HepG2 (cell line): ENCODE data around the gene ANGPTL5. TPM values are rescaled to one million over a fixed set of nuclear protein-coding genes. Genes with fewer than 3 reads are reported as not detected.
"Not testable (repeated sequence)": the region's sequence is repeated elsewhere in the genome, so short reads cannot be mapped to it uniquely, and the experiment has no call there.

Experiments used
- ATAC-seq: fragments of 200-7000 bp; cut with Tn5 transposase; 3 replicates; pipeline ENCODE4 v1.9.1; 2020; ENCODE audit warnings: mild to moderate bottlenecking, moderate library complexity
- BruUV-seq: library from RNA; stranded (reverse); fragments of 400-500 nt; replicated peaks from 2 replicates; lab custom pipeline; 2021; lab: Mats Ljungman, UMichigan
- CTCF ChIA-PET: fragments of 300-600 bp; formaldehyde crosslinking; extraction: SDS; loops from one replicate; lab custom pipeline; 2021; ENCODE audit warnings: low total read pairs, inconsistent platforms, low intra/inter-chr PET ratio; lab: Yijun Ruan, JAX
- POLR2A ChIA-PET: fragments of 350-600 bp; sonication (Branson Sonifier 250); formaldehyde crosslinking; loops from one replicate; lab custom pipeline; 2020; ENCODE audit warnings: antibody characterized with exemption, inconsistent platforms; lab: Yijun Ruan, JAX
- DNase-seq: peaks from one replicate; pipeline ENCODE4 v3.0.0-alpha.2; 2015; ENCODE audit warnings: low spot score
- FAIRE-seq: peaks from 3 replicates; lab custom pipeline; 2011; peaks lifted over from hg19 to GRCh38; lab: Jason Lieb, UNC
- H2AFZ ChIP-seq: one replicate; pipeline ENCODE4 v1.6.1; 2011; ENCODE audit warnings: low read length, inconsistent platforms
- H3K27ac ChIP-seq: fragments of 300-600 bp; 3 replicates; pipeline ENCODE4 v1.8.0; 2011; ENCODE audit warnings: mixed run types, mild to moderate bottlenecking, mixed read lengths, low read length, inconsistent platforms; ENCODE audit not compliant: insufficient read depth; ENCODE audit errors: extremely low read length
- H3K27me3 ChIP-seq, 2 experiments: fragments of 200-600 bp in 1 of 2; 2 replicates in 1 of 2; 3 replicates in 1 of 2; pipeline versions ENCODE4 v1.6.0 to v1.8.0; 2011; ENCODE audit warnings: low read length in 2 of 2, mild to moderate bottlenecking in 2 of 2, moderate library complexity in 2 of 2, inconsistent platforms in 1 of 2; ENCODE audit not compliant: insufficient read depth in 2 of 2, control insufficient read depth in 1 of 2
- H3K36me3 ChIP-seq, 2 experiments: fragments of 200-600 bp in 1 of 2; replicated peaks in 1 of 2; 2 replicates in 1 of 2; 3 replicates in 1 of 2; pipeline versions ENCODE4 v1.5.1 to v1.8.0; 2011; ENCODE audit warnings: low read length in 2 of 2, inconsistent platforms in 1 of 2; ENCODE audit not compliant: insufficient read depth in 2 of 2, control insufficient read depth in 1 of 2
- H3K4me1 ChIP-seq: 2 replicates; pipeline ENCODE4 v1.5.1; 2012; ENCODE audit warnings: low read length, inconsistent platforms; ENCODE audit not compliant: insufficient read depth
- H3K4me2 ChIP-seq: 2 replicates; pipeline ENCODE4 v1.6.0; 2011; ENCODE audit warnings: low read depth, low read length, inconsistent platforms
- H3K4me3 ChIP-seq, 3 experiments: fragments of 200-600 bp in 1 of 3; sonication (generic), shearing (Covaris generic) in 1 of 3; replicated peaks in 1 of 3; 2 replicates each; pipeline ENCODE4 v1.5.1; 2011 to 2016; ENCODE audit warnings: low read length in 3 of 3, inconsistent platforms in 2 of 3, low read depth in 2 of 3, mild to moderate bottlenecking in 2 of 3, control low read depth in 1 of 3, mixed read lengths in 1 of 3; ENCODE audit not compliant: insufficient read depth in 1 of 3
- H3K79me2 ChIP-seq: one replicate; pipeline ENCODE4 v1.6.1; 2011; ENCODE audit warnings: low read length, inconsistent platforms; ENCODE audit not compliant: insufficient read depth
- H3K9ac ChIP-seq: 2 replicates; pipeline ENCODE4 v1.6.0; 2011; ENCODE audit warnings: mild to moderate bottlenecking, low read depth, low read length, inconsistent platforms; ENCODE audit not compliant: insufficient read depth
- H3K9me3 ChIP-seq: 2 replicates; pipeline ENCODE4 v1.5.1; 2012; ENCODE audit warnings: mild to moderate bottlenecking, low read length
- H4K20me1 ChIP-seq: 2 replicates; pipeline ENCODE4 v1.6.0; 2011; ENCODE audit warnings: inconsistent platforms, mild to moderate bottlenecking, low read length, moderate library complexity; ENCODE audit not compliant: insufficient read depth
- CTCF ChIP-seq: sonication (generic); formaldehyde crosslinking; IDR thresholded peaks from 2 replicates; pipeline ENCODE4 v1.5.0; 2020; ENCODE audit warnings: mild to moderate bottlenecking, missing genetic modification reagents, moderate library complexity
- MIXL1 ChIP-seq: IDR thresholded peaks from 2 replicates; pipeline ENCODE4 v1.6.1; 2016
- RAD21 ChIP-seq: fragments of 450-650 bp; formaldehyde crosslinking; IDR thresholded peaks from 2 replicates; pipeline ENCODE4 v1.5.0; 2020; ENCODE audit warnings: mild to moderate bottlenecking
- RERE ChIP-seq: IDR thresholded peaks from 2 replicates; pipeline ENCODE4 v1.6.1; 2016; ENCODE audit warnings: low read depth, missing genetic modification reagents, missing compliant biosample characterization
- REST ChIP-seq, 2 experiments: IDR thresholded peaks; 2 replicates each; pipeline ENCODE4 v1.6.1; 2011 to 2012; ENCODE audit warnings: low read length in 2 of 2, borderline replicate concordance in 1 of 2, low read depth in 1 of 2, mild to moderate bottlenecking in 1 of 2, moderate library complexity in 1 of 2
- STAG1 ChIP-seq: sonication (generic); formaldehyde crosslinking; IDR thresholded peaks from 2 replicates; pipeline ENCODE4 v1.4.0; 2020; ENCODE audit warnings: missing genetic modification reagents
- whole genome bisulfite sequencing: methylation state at CpG from one replicate; pipeline ENCODE4 v1.1.6; 2017; ENCODE audit warnings: low lambda C conversion rate; 5-methylcytosine and 5-hydroxymethylcytosine counted together
- in situ Hi-C: cut with HindIII; loops from 2 replicates; pipeline ENCODE4 v1.10.0; 2017; ENCODE audit warnings: low pct_unique_long_range_greater_than_20kb; ENCODE audit not compliant: extremely low pct_ligation_motif_present
- intact Hi-C: fragments of 100-400 bp; cut with micrococcal nuclease; formaldehyde crosslinking; loops from one replicate; pipeline ENCODE4 v1.10.0; 2022; ENCODE audit not compliant: unreplicated experiment
- polyA plus RNA-seq, 8 experiments: library from polyadenylated mRNA; depleted of rRNA in 3 of 8; stranded (reverse) in 7 of 8; unstranded in 1 of 8; fragments of >200 nt; fragmentation: Illumina TruSeq in 4 of 8; extraction: Trizol in 4 of 8; gene quantifications; 2 replicates each; pipeline versions ENCODE4 v1.2.1 to v1.2.3, GENCODE V29; 2011 to 2016; ENCODE audit warnings: low read depth in 4 of 8, missing spikeins in 1 of 8, mixed read lengths in 1 of 8; ENCODE audit not compliant: insufficient read depth in 1 of 8
- total RNA-seq, 5 experiments: library from RNA; depleted of rRNA; stranded (reverse); fragments of >200 nt; fragmentation: Illumina TruSeq; extraction: Trizol; gene quantifications; 2 replicates each; pipeline ENCODE4 v1.2.3, GENCODE V29; 2016; ENCODE audit warnings: low read depth in 1 of 5

The ANGPTL5 gene
- total and polyA plus RNA-seq, 2 of the 13 experiments (the other 11 are each of a cell fraction or from before 2014, with no cell fraction given), result not detected

- H3K4me2 ChIP-seq, result peak overlapping the region; percentile 54
- H3K9ac ChIP-seq, H2AFZ ChIP-seq, H3K36me3 ChIP-seq, H3K27ac ChIP-seq, H3K9me3 ChIP-seq, BruUV-seq, H3K27me3 ChIP-seq, H3K4me1 ChIP-seq, H3K79me2 ChIP-seq, POLR2A ChIA-PET, in situ Hi-C loops, H4K20me1 ChIP-seq: not testable (repeated sequence)
- intact Hi-C loops, result loop anchor here (1.0 kb wide), 1 partner anchor 155 kb away; no protein-coding TSS in a partner anchor
- DNase-seq (peak; percentile 25), ATAC-seq (peak; percentile 89), FAIRE-seq (peak; percentile 53)
- 14% methylated on average over 8 of the region's 11 CpGs for WGBS
- CTCF ChIA-PET, result interaction anchor here (1.0 to 1.7 kb wide), 3 partner anchors 8 to 156 kb away, joined by 3 to 7 read pairs (median 4); no protein-coding TSS in a partner anchor
- peak overlapping the region in 1 of 3 experiments; percentile 43; a peak in 1 of 6 replicates for H3K4me3 ChIP-seq
- peak; percentile 55 for TF ChIP-seq RAD21 (CRISPR knock-in tag)
- peak; percentile 37; the same call in 1 of the 2 replicates for TF ChIP-seq MIXL1 (CRISPR knock-in tag)
- peak; percentile 79 for TF ChIP-seq STAG1 (CRISPR knock-in tag)
- TF ChIP-seq CTCF (CRISPR knock-in tag), result peak; percentile 62
- TF ChIP-seq, all 625 proteins: peak for 4; not testable (repeated sequence) for 621
Measured at GRCh38 chr11:101852260-101852659, 64.1 kb downstream of the ANGPTL5 start.

- Histone ChIP-seq H3K4me2 (no peak overlapping the region), H3K4me3 (no peak overlapping the region), H3K79me2 (no peaks in the 10 kb centered on the region), H3K27me3 (no peaks in the 10 kb centered on the region), H3K9ac (no peak overlapping the region), H3K9me3 (no peaks in the 10 kb centered on the region), H3K27ac (no peak overlapping the region), H4K20me1 (no peaks in the 10 kb centered on the region), H2AFZ (no peak overlapping the region), H3K4me1 (peaks cover 5% of the 10 kb centered on the region; the same call in 1 of the 2 replicates), H3K36me3 (no peaks in the 10 kb centered on the region)
- ChIA-PET POLR2A (no interaction called here), CTCF (interaction anchor here (1.1 to 1.8 kb wide), 2 partner anchors 392 to 419 kb away, joined by 5 to 9 read pairs; no protein-coding TSS in a partner anchor)
- ATAC-seq (no peak), FAIRE-seq (no peak), DNase-seq (peak; percentile 20)
- in situ Hi-C loops, result loop anchor here (10.0 kb wide), 1 partner anchor 393 kb away; no protein-coding TSS in a partner anchor
- intact Hi-C loops, result loop anchor here (1.0 to 10.0 kb wide), 4 partner anchors 86 to 863 kb away; no protein-coding TSS in a partner anchor
- WGBS, result 0% methylated on average over 2 of the region's 2 CpGs
- BruUV-seq, result no TSS peak
- no peak for TF ChIP-seq REST (IDR thresholded peaks at IDR 0.05; ENCODE audit: borderline replicate concordance in 1 of 2, low read depth in 1 of 2, low read length in 2 of 2)
- no peak for TF ChIP-seq RERE (CRISPR knock-in tag)
Measured at GRCh38 chr11:101848262-101848661, 68.1 kb downstream of the ANGPTL5 start.
